Measurements from ENCODE around the gene ATP8B2.
"Not testable (repeated sequence)": the region's sequence is repeated elsewhere in the genome, so short reads cannot be mapped to it uniquely, and the experiment has no call there.

DNA sequence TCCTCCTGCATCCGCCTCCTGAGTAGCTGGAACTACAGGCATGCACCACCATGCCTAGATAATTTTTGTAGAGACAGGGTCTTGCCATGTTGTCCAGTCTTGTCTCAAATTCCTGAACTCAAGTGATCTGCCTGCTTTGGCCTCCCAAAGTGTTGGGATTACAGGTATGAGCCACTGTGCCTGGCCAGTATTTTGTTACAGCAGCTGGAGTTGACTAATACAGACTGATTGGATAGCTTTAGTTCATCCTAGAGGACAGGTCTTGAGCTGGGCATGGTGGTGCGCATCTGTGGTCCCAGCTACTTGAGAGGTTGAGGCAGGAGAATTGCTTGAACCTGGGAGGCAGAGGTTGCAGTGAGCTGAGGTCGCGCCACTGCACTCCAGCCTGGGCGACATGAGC lies 35.6 kb downstream of the ATP8B2 start:
- TF ChIP-seq EZH2 (IDR thresholded peaks at IDR 0.05; ENCODE audit: low read length): not testable (repeated sequence)
- TF ChIP-seq, protein P1, sequence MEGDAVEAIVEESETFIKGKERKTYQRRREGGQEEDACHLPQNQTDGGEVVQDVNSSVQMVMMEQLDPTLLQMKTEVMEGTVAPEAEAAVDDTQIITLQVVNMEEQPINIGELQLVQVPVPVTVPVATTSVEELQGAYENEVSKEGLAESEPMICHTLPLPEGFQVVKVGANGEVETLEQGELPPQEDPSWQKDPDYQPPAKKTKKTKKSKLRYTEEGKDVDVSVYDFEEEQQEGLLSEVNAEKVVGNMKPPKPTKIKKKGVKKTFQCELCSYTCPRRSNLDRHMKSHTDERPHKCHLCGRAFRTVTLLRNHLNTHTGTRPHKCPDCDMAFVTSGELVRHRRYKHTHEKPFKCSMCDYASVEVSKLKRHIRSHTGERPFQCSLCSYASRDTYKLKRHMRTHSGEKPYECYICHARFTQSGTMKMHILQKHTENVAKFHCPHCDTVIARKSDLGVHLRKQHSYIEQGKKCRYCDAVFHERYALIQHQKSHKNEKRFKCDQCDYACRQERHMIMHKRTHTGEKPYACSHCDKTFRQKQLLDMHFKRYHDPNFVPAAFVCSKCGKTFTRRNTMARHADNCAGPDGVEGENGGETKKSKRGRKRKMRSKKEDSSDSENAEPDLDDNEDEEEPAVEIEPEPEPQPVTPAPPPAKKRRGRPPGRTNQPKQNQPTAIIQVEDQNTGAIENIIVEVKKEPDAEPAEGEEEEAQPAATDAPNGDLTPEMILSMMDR (optimal IDR thresholded peaks at IDR 0.05 in 1 of 3, IDR thresholded peaks at IDR 0.05 in 1 of 3, conservative IDR thresholded peaks at IDR 0.05 in 1 of 3; ENCODE audit: extremely low read depth in 1 of 3, insufficient read depth in 2 of 3, low read length in 3 of 3): not testable (repeated sequence)
